Cerebellar nuclear complex (tissue), 1 donor: ENCODE results near the gene MTCL1.

Experiments used
- DNase-seq, 2 experiments: peaks; one replicate each; lab custom pipeline; 2025; lab: John Stamatoyannopoulos, UW

Gene MTCL1

DNA sequence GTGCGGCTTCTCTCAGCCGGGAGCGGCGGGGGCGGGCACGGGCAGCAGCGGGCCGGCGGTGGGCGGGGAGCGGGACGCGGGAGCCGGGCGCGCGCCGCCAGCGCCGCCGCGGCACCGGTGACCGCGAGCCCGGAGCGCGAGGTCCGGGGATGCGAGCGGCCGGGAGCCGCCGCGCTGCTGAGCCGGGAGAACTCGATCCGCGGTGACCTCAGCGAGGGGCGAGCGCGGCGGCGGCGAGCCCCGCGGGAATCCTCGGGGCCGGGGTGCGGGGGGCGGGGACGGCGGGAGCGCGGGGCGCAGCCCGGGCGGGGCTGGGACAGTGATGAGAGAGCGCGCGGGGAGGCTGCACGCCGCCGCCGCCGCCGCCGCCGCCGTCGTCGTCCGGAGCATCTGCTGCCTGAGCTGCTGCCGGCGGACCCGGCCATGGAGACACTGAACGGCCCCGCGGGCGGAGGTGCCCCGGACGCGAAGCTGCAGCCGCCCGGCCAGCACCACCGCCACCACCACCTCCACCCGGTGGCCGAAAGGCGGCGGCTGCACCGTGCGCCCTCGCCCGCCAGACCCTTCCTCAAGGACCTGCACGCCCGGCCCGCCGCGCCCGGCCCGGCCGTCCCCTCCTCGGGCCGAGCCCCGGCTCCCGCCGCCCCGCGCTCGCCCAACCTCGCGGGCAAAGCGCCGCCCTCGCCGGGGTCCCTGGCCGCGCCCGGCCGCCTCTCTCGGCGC is at the start of gene MTCL1:
TSS of gene MTCL1 (plus strand) at position 319 of the 723 bp plus-strand sequence. CDS start at position 424, 105 bp downstream.
- no peak for DNase-seq

DNA sequence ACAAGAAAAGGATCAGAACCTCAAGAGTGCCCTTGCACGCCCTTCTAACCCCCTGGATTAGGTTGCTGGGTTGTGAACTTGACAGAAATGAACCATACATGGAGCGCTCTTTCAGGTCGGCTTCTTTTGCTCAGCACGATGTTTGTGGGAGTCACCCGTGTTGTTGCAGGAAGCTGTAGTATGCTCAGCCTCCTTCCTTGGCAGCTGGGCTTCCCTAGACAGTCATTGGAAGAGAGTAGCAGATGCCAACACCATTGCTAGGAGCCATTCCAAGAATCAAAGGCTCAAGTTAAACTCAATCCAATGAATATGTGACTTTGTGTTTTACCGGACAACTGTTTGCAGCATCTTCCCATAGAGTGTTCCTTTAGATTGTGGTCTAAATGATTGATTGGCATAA is 49.1 kb upstream of the MTCL1 start:
- no peak for DNase-seq

DNA sequence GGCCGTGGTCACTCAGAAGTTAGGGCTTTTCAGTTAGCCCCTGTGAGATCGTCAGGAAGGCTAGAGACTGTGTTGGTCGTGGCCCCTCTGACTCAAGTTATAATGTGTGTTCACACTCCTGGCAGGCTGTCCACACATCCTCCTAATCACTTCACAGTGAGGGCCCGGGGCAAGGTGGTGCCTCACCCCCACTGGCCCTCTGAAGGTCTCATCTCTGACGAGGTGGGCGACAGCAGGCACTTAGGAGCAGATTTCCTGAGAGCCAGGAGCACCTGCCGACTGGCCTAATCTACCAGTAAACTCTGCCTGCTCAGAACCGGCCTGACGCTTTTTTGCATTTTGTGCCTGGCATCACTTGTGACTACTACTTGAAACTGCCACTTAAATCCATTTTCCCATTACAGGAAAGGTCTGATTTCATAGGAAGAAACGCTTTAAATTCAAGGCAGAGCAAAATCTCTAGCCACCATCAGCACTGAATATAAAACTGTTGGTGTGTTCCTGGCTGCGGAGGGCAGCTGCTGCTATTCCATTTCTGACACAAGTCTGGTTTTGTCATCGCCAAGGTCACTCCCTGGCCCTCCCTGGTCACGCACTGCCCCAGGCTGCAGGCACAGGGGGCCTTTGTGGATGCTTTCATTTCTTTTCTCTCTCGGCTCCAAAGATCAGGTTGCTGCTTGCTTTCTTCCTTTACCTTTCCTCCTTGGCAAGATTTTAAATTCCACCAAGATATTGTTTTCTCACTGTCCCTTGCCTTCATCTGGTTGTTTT is 48.1 kb upstream of the MTCL1 start:
- no peak for DNase-seq

DNA sequence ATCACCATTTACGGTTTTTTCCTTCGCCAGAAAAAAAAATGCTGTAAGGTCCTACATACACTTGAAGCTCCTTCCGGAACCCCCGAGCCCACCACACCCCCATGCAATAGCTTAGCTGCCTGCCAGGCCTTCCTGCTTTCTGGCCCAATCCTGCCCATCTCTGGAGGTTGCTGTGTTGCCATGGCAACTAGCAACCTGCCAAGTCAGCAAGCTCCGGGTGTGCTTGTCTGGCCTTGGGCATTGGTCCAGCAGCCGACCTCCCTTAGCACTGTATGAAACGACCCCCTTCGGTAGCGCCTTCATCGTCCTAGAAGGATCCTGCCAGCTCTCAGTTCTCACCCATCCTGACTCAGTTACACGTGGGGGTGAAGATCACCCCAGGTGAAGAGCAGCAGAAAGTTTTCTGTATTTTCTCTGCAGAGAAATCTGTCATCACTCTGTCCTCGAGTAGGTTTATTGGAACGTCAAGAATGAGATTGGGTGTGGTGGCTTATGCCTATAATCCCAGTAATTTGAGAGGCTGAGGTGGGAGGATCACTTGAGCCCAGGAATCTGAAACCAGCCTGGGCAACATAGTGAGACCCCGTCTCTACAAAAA is 47.4 kb upstream of the MTCL1 start:
- DNase-seq: peak in 1 of 2 experiments; percentile 35

DNA sequence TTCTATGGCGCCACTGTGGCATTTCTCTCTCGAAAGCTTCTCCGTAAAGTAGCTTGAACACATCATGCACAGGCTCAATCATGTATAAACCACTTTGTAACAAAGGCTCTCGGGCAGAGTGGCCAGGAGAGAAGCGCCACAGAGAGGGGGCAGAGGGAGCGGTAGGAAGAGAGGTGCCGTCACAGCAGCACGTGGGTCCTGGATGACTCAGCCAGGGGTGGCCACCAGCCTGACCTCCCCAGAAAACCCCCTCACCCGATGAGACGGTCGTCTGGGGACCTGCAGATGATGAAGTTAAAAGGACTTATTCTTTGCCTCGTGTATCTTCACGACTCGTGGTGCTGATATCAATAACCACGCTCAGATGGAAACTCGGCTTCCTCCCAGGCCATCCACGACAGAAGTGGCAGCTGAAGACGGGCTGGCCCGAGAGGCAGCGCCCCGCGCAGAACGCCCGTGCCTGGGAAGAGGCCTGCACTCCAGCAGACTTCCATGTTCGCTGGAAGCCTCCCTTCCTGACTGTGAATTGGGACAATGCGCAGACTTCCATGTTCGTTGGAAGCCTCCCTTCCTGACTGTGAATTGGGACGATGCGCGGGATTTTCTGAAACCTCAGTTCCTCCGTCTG is 46.4 kb upstream of the MTCL1 start:
- no peak for DNase-seq

DNA sequence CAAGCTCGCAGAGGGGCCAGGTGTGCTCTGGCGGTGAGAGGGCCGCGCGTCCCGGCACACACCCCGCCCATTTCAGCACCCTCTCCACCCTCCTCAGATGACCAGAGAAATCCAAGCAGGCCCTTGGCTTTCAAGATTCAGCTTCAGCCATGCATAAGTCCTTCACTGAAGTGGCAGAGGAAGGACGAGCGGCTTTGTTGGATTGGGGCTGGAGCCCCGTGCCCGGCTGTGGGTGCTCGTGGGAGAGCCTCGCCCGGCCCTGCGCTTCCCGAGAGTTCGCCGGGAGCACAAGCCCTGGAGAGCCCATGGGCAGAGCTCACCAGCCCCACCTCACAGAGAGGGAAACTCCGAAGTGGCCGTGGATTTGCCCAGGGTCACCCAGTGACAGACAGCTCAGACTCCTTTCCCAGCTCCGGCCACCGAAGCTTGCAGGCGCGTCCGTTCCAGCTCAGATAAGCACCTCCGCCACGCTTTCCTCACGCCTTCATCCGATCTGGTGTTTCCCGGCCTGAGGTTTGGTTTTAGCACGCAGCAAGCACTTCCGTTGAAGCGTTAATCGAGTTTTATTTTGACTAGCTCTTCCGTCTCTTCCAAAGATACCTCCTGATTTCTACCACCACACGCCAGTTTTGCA is 45.6 kb upstream of the MTCL1 start:
- DNase-seq: no peak

DNA sequence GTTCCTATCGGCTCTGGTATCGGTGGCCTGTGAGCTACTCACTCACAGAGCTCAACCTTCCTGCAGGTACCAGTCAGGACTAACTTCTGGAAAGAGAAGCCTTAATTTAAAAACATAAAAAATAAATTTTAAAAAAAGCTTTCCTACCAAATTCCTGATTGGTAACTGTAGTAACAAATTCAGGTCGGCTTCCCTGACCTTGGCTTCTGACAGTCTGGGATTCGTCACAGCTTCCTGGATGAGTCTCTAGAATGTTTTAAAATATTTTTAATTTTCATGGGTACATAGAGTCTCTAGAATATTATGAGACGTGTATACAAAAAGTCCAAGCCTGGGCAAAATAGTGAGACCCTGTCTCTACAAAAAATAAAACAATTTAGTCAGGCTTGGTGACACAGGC is 45.0 kb upstream of the MTCL1 start:
- no peak for DNase-seq

DNA sequence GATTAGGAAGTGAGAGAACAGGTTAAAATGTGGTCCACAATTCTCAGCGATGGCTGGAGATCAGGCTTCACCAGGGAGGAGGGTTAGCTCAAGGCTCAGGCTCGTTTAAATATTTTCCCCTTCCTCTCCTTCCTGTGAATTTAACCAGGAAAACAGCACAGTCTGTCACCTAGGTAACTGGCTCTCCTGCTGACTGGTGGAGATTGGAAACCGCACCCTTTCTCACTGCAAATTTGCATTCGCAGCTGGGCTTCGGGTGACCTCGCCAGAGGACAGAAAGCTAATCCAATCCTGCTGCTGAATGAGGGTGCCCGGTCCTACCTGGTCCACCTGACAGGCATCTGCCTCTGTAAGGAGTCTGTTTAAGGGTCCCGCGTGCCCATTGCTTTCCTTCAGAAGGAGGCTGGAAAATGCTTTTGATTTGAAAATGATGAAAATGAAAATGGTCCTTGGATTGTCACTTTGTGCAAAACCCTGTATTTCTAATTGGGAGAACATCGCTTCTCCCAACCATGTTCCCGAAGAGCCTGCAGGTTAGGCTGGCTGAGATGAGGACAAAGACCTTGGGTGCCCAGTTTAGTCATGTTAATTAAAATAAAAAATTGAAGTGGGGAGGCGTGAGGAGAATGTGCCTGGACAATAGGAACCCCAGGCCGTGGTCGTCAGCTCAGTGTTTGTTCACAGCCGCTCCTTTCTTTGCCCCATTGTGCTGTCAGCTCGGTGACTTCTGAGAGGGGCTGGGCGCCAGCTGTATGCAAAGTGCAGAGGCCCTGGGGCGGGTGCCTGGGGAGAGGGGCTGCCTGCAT is 43.4 kb upstream of the MTCL1 start:
- DNase-seq: peak in 1 of 2 experiments; percentile 25

DNA sequence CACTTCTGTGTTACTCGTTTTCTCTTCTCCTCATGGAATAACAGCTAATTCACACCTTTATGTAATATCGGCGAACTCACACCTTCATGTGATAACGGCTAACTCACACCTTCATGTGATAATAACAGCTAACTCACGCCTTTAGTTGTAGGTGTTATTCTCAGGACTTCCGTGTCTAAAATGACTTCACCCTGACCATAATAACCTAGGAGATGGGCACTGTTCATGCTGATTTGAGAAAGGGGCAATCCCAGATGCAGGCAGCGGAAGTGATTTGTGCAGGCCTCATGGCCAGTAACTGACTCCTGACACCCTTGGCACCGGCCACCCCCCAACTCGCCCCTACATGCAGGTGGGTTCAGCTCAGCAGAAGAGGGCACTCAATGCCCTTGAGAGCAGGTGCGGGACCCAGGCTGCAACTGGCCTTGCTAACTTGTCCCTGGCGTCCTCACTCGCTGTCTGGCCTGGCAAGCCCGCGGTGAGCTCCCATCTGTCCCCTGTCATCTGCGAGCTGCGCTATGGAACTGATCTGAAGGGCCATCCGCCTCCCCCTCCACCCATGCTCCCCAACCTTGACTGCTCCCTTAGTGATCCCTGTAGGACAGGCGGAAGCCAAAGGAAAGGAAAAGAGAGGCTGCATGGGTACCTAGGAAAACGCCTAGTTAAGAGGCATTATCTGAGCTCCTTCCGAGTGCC is 42.6 kb upstream of the MTCL1 start:
- peak; percentile 19 to 51 for DNase-seq

DNA sequence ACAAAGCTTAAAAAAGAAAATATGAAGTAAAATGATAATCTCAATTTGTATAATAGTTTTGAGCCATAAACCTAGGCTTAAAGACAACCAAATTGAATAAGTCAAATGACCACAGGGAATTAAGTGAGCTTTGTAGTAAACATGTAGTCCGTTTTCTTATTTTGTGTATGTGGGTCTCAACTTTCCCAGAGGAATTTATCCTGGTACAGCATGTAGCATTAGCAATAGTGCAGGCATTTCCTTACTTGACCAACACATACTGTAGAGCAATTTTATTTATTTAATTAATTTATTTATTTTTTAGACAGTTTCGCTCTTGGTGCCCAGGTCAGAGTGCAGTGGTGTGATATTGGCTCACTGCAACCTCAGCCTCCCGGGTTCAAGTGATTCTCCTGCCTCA is 37.5 kb upstream of the MTCL1 start:
- DNase-seq: no peak

DNA sequence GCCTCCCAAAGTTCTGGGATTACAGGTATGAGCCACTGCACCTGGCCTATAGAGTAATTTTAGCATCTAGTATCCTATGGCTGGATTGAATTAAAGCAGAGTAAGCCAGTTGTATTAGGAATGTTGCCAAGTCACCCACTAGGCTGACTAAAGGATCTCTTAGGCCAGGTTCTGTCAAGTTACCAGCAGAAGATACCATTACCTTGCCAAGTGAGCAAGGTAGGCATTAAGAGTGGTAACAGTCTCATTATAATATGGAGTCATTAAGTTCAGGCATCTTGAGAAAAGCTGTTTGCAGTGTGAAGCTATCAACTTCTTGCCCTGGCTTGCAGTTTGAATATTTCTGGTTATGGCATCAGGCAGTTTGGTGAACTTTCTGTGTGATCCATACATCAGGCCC is 37.0 kb upstream of the MTCL1 start:
- DNase-seq: no peak

DNA sequence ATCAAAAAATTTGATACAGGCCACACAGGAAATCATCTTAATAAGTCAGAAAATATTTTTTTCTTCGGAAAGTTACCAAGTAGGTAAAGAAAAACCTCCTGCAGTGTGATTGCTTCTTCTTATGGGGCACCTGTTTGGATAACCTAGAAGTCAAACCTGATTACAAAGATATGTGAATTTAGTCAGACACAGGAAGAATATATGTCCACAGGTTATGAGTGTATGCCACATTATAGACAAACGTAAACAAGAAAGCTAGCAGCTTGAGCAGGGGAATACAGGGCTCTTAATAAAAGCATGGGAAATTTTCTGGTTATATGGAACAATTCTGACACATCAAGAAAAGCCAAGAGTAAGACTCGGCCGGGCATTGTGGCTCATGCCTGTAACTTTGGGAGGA is 35.8 kb upstream of the MTCL1 start:
- no peak for DNase-seq

DNA sequence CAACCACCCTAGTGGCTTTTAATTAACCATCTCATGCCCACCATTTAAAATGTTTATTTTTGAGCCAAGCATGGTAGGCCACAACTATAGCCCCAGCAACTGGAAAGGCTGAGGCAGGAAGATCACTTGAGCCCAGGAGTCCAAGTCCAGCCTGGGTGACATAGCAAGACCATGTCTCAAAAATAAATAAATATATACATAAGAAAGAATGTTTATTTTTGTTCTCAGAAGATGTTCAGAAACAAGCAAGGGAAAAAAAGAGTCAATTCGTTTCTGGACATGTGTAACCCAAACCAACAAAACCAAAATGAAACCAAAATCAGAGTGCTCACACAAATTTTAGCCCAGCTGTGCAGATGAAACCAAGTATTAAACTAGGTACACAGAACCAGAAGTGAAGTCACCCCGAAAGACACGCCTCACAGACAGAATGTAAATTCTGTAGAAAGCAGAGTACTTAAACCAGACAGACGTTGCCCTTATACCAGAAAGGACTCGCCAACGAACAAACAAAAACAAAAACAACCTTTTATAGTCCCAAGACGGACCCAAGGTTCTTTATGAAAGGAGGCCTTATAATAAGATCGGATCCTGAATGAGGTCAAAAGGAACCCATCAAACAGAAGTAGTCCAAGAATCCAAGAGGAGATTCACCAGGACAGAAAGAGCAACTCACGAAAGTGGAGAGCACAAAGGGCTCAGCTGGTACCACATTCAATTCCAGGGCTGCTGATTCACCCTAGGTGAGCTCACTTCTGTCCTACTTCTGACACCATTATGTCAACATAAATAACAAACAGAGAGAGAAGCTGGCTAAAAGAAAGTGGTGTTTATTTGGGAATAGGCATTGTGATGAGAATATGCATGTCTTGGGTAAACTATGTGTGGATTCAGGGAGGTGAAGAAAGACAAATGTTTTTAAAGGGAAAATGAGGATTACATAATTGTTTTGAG is 31.8 kb upstream of the MTCL1 start:
- no peak for DNase-seq

DNA sequence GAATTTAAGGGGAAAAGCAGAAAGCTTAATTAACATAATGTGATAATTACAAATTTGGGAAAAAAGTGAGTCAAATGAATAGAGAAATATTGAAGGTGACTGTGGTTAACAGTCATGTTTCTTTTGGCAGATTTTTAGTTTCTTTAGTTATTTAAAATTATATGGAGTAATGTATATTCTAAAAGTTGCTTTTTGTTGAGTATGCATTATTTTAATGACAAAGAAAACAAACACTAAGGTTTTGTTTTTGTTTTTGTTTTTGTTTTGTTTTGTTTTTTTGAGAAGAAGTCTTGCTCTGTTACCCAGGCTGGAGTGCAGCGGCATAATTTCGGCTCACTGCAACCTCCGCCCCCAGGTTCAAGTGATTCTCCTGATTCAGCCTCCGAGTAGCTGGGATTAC is 30.3 kb upstream of the MTCL1 start:
- no peak for DNase-seq

DNA sequence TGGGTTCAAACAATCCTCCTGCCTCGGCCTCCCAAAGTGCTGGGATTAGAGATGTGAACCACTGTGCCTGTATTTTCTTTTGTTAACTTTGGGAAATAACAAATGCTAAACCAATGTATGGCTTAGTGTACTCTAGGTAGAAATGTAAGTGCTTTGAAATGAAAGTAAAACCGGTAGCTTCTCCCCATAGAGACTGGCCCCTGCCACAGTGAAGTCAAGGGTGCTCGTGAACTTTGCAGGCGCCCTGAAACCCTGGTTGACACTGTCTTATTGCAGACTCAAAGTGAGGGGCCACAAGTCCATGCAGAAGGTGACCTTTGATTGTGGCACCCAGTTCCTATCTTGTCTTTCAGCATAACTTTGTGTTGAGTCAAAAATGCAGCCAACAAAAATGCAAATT is 24.2 kb upstream of the MTCL1 start:
- no peak for DNase-seq

DNA sequence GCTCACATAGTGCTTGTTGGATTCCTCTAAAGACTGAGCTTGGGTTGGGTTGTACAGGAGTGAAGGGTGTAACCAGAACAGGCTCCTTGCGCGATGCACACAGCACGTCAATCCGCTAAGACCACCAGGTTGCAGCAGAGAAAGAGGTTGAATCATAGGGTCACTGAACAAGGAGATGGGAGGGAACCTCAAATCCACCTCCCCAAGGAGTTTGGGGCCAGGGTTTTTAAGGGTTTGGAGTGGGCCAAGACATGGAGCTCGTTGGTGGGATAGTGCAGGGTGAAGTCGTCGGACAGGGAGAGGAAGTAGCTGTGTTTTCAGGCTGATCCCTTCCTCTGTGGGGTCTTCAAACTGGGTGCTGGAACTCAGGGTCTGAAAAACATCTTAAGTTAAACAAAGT is 20.8 kb upstream of the MTCL1 start:
- DNase-seq: no peak

DNA sequence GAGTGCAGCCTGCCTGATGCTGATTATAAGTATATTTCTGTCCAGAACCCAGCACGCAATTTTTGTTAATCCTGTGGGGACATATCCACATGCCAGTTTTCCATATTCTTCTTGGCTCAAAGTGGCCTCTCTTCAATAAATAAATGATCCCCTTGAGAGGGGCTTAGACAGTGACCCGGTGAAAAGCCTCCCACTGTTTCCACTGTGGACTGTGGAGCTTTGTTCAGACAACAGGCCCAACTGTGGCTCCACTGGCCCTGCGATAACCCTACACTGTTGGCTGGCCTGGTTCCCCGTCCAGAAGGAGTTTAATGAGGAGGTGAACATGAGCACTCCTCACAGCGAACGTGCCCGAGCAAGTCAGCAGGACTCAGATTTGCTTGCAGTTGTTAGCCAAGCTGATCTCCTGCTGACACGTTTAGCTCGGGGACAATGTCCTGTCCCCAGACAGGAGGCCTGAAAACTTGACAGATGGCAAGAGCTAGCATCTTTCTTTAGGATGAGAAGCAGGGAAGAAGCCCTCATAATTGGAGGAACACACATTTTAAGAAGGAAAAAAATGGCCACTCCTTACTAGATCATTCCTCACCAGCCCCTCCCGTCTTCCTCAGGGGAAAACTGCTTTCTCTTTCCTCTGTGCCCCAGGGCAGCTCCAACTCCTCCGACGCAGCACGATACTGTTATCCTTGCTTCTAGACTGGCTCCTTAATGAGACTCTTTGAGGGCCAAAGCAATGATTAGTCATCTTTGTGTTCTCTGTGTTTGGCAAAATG is 20.0 kb upstream of the MTCL1 start:
- DNase-seq: peak in 1 of 2 experiments; percentile 43

DNA sequence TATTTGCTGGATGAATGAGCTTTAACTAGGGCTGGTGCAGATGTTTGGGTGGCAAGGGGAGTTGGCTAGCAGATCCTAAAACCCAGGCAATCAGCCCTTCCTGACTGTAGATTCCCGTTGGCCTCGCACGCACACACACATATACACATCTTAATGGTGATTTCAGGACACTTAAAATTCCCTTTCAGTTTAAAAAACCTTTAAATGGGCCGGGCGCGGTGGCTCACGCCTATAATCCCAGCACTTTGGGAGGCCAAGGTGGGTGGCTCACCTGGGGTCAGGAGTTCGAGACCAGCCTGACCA is 19.5 kb upstream of the MTCL1 start:
- no peak for DNase-seq

DNA sequence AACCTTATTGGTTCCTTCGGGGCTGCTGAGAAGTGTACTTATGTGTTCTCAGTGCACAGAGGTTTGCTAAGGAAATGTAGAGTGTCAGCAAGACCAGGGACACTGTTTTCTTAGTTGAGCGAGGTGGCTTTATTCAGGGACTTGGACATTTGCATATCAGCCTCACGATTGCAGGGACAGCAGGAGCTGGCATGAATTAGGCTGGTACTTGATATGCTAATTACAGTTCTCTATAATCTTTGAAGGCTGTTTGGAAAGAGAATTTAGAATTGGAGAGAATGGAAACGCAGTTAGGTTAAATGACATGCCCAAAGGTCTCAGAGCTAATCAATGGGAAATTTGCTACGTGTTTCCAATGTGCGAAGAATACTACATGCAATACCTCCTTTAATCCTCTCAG is 18.7 kb upstream of the MTCL1 start:
- no peak for DNase-seq
